Measurements from ENCODE around the gene TSKU.
"Not testable (repeated sequence)": the region's sequence is repeated elsewhere in the genome, so short reads cannot be mapped to it uniquely, and the experiment has no call there.

Gene TSKU

DNA sequence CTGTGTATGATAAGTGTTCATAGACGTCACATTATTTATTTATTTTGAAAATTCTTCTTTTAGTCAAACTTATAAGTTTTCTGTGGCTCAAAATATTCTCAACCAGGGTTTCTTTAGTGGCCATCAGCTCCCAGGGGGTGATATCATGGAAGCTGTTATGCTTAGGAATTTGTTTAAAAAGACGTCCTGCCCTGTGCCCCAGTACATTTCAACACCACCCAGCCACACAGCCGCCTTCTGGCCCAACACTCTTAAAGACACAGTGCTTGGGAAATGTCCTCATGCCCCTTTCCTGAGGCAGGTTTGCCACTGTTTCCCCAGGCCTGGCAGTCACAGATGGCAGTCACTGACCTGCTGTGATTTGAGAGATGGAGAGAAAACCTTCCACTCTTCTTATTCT, 19.9 kb downstream of the TSKU start:
- FAIRE-seq, result peak; percentile 80

DNA sequence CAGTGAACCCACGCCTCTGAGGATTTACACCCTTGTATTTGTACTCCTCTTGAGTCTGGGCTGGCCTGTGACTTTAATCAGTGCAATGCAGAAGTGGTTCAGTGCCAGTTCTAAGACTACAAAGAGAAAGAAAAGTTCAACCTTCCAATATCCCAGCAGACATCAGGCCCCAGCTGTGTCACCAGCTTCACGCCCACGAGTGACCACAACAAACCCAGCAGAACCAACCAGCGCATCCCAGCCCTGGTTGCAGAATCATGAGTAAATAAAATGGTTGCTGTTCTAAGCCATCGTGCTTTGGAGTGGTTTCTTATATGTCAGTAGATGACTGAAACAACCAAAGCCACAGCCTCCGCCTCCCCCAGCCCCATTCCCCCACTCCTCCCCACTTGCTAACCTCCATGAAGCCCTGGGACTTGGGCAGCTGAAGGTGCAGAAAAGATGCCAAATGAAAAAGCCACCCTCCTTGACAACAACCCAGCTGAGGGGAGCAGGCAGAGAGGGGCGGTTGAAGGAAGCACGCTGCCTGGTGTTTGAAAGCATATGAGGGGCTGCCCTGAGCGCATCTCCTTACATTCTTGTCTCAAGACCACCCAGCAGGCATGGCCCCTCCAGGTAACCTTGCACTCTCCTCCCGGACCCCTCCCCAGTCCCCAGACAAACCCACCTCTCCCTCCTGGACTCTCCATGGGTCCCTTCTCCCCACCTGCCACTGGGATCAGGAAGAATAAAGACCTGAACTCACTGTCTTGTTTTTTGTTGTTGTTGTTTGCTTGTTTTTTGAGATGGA, 20.9 kb downstream of the TSKU start:
- FAIRE-seq, result no peak

DNA sequence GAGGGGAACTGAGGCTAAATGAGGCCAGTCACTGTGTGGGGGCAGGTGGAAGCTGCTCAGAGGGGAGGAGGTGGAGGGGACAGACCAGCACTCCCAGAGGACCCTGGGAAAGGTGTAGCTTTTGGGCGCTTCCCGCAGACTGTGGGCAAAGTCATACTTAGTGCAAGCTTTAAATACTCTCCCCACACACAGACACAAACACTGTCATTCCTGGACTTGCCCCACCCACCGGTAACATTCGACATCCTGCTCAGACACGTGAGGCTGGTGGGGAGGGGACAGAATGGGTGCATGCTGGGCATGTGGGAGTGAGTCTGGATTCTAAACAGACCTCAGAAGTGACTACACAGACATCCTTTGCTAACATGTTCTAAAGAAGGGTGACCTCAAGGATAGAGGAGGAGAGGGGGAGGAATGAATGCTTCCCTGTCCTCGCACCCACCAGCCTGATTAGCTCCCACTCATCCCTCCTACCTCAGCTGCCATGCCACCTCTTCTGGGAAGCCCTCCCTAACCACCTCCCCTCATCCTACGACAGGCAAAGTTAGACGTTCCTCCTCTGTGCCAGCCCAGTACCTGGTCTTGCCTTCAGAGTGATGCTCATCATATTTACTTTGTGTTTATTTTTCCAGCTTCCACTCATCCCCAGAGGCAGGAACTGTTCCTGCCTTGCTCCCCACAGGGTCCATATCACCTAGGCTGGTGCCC, 22.2 kb downstream of the TSKU start:
- FAIRE-seq, result no peak

DNA sequence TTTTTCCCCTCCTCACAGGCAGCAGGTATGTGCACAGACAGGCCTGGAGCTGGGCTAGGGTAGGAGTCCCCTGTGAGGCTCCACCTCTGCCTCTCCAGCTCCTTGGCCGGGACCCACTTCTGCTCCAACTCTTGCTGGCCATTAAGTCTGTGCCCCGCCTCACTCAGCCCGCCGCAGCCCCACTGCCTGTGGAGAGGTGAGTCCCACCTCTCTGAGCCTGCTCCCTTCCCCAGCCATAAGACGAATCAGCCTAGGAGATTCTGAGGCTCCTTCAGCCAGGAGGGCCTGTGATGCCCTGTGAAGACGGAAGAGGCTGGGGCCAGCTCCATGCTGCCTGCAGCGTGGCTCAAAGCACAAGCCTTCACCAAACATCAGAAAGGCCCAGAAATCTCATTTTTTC, 23.0 kb downstream of the TSKU start:
- no peak for FAIRE-seq

DNA sequence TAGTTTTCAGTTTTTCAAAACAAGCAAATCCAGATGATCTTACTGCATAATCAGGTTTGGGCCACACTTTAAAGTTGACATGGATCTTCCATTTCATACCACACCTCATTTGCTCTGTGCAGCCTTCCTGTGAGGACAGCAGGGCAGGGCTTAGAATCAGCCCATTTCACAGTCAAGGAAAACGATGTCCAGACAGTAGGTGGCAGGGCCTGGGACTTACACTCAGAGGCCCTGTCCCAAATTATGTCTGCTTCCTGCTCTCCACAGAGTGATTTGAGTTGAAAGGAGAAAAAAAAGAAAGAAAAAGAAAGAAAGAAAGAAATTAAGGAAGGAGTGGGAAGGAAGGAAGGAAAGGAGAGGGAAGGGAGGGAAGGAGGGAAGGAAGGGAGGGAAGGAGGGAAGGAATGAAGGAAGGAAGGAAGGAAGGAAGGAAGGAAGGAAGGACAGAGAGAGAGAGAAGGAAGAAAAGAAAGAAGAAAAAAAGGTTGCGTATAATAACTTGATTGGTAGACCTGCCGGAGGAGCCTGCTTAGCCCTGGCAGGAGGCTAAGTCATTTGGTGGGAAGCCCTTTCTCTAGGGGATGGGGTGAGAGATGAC, 23.6 kb downstream of the TSKU start:
- no peak for FAIRE-seq

DNA sequence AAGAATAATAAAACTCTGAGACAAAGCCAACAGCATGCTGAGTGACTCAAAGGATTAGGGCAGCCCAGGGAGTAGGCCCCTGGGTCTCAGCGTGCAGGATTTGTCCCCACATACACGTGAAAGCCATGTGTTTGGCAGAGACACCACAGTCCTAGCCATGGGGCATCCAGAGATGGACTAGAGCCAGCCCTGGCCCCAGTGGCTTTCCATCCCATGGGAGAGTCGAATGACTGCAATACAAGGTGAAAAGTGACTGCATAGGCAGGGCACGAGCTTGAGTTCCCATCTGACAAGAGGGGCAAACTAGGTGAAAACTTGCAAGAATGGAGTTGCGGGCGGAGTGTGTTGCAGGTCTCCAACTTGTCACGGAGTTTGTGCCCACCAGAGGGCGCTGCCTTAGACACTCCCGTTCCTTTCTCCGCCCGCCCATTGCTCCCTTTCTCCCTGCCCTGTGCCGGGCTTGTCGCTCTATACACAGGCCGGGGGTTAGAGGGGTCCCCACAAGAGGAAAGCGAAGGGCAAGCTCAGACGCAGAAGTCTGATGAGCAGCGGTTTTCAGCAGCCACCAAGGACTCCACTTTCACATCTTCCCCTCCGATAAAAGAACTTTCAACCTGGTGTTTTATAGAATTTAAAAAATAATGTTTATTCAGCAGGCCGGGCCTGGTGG, 24.2 kb downstream of the TSKU start:
- no peak for FAIRE-seq

DNA sequence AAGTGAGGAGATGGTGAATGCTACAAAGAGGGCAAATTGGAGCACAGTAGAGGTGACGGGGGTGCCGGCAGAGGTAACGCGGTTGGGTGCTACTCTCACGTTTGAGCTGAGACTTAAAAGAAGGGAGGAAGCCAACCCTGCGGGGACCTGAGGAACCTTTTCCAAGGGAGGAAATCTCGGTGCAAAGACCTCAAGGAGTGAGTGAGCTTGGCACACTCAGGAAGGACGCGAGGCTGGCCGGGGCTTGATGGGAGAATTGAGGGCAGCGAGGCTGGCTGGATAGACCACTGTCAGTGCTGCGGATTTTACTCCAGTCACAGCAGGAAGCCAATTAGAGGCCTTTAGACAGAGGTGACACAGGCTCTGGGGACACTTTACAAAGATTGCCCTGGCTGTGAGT, 25.0 kb downstream of the TSKU start:
- FAIRE-seq, result no peak

DNA sequence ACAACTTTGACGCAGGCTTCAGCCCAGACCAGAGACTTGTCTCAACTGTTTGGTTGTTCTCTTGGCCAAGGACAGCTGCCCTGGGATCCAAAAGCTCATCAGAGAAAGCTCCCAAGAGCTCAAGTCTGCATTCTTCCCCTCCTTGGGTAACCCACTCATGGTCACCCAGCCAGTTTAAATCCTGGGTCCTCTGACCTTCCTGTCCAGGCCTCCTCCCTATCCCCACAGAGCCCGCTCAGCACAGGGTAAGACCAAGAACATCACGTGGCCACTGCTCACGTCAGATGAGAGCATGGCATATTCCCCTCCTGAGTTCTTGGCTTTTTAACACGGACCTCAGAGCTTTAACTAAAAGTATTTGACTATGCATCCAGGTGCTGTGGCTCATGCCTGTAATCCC, 25.8 kb downstream of the TSKU start:
- FAIRE-seq, result no peak

DNA sequence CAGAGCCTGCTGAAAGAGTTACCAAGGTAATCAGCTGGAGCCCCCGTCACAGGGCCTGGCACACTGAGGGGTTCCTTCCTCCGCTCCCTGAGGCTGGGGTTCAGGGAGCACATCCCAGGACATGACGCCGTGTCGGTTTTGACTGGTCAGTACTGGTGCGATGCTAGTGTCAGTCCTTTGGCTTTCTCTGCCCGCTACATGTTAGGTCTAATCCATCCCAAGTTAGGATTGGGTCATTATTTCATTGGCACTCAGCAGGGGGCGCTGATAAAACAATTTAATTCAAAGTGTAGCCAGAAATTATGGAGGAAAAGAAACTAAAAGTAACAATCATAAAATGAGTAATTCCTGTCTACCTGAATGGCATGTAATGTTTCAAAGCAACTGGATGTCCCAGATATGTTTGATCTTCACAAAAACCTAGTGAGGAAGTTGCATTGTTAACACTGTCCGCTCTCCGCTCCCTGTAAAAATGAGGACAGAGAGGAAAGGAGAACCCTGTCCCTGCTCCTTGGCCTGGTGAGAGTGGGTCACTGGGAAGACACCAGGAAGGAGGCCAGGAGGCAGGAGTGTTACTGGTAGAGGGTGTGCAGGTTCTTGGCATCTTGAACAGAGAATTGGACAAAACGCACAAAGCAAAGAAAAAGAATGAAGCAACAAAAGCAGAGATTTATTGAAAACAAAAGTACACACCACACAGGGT, 27.1 kb downstream of the TSKU start:
- FAIRE-seq, result no peak

DNA sequence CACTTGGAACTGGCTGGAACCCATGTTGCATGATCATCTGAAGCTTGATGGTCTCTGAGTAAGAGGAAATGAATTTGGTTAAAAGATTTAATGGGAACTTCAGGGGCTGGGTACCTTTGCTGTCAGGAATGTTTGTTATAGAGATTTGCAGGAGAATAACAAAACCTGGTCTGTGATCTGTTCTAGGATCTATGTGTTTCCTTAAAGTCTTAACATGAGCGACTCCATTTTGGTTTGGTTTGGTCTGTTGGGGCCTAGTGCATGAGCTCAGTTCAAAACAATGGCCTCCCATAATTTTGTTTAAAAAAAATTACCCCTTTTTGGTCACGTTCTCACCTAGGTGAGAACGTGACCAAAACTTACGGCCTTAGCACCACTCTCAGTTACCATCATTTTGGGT, 28.1 kb downstream of the TSKU start:
- FAIRE-seq, result no peak

DNA sequence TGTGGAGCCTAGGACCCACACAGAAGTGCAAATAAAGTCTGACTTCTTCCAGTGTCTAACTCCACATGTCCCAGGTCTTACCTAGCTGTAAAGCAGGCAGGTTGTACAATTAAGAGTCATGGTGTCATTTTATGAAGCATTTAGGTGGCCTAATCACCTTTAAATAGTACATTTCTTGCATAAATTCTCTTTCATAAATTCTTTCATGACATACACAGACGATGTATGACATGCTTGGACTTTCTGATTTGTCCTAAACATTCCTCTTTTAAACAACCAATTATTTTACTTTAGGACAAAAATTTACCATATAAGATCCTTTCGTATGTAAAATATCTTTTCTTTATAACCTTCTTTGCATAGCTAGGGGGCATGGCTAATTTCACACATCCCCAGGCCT, 31.3 kb downstream of the TSKU start:
- FAIRE-seq, result no peak

DNA sequence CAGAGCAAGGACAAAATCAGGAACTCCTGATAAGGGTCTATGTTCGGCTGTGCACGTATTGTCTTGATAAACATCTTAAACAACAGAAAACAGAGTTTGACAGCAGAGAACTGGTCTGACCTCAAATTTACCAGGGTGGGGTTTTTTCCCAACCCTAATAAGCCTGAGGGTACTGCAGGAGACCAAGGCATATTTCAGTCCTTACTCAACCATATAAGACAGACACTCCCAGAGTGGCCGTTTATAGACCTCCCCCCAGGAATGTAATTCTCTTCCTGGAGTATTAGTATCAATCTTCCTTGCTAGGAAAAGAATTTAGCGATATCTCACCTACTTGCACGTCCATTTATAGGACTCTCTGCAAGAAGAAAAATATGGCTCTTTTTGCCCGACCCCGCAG, 32.5 kb downstream of the TSKU start:
- not testable (repeated sequence) for FAIRE-seq

DNA sequence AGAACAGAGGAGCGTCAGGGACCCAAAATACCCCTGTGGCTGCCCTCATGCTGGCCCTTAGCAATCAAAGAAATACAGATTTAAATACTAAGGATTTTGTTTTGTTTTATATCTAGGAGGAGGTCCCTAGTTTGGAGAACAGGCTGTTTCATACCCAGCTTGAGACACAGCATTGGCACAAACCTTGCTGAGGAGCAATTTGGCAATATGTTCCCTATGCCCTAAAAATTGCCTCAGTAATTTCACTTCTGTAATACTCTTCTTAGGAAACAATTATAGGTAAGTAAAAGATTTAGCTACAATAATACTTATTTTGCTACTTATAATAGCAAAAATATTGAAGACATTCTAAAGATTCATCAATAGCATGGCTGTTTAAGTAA, 37.0 kb downstream of the TSKU start:
- no peak for FAIRE-seq

DNA sequence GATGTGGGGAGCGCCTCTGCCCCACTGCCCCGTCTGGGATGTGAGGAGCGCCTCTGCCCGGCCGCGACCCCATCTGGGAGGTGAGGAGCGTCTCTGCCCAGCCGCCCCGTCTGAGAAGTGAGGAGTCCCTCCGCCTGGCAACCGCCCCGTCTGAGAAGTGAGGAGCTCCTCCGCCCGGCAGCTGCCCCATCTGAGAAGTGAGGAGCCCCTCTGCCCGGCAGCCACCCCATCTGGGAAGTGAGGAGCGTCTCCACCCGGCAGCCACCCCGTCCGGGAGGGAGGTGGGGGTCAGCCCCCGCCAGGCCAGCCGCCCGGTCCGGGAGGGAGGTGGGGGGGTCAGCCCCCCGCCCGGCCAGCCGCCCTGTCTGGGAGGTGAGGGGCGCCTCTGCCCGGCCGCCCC, 38.2 kb downstream of the TSKU start:
- not testable (repeated sequence) for FAIRE-seq

DNA sequence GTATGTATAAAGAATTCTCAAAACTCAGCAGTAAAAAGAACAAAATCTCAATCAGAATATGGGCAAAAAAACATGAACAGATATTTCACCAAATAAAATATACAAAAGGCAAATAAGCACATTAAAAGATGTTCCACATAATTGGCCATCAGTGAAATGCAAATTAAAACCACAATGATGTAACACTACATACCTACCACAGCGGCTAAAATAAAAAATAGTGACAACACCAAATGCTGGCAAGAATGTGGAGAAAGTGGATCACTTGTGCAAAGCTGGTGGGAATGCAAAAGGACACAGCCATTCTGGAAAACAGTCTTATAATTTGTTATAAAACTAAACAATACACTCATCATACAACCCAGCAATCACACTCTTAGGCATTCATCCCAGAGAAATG, 39.2 kb downstream of the TSKU start:
- FAIRE-seq, result no peak

DNA sequence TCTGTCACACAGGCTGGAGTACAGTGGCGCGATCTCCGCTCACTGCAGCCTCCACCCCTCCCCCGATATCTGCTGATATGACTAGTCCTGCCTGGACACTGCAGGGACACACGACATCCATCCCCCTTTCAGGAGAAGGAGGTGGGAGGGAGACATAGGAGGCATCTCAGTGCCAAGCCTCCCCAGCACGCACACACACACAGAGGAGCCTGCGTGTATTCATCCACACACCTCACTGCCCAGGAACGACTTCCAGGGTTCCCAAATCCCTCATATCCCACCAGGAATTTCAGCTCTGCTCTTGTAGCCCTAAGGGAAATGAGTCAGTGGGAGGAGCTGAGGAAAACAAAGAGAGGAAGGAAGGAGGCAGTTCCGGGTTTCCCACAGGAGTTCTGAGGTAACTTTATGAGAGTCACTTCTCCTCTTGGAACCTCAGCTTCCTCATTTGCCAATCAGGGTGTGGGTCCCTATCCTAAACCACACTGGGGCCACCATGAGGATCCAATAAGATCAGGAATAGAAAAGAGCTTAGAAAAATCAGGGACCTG, 40.4 kb downstream of the TSKU start:
- no peak for FAIRE-seq

DNA sequence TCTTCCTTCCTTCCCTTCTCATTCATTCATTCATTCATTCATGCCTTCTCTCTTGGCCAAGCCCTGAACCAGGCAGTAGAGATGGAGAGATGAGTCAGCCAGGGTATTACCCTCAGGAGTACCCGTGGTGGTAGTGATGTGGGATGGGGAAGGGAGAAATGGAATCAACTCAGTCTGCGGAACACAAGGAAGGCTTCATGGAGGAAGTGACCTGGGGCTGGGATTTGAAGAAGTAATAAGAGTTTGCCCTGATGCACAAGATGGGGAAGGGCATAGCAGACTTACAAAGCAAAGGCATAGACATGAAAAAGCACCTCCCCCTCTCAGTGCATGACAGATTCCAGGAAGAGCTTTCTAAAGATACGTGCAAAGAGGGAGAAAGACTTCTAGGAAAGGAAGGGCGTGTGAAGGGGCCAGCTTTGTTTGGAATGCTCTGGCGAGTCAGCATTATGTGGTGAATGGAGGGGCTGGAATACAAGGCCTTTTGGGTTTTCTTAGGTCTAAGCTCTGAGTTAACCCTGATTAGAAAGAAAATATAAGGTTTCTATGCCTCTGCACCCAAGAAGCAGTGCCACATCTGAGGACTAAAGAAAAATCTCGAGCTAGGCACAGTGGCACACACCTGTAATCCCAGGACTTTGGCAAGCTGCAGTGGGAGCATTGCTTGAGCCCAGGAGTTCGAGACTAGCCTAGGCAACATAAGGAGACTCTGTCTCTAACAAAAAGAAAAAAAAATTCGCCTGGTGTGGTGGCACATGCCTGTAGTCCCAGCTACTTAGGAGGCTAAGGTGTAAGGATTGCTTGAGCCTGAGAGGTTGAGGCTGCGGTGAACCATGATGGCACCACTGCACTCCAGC, 41.2 kb downstream of the TSKU start:
- no peak for FAIRE-seq

DNA sequence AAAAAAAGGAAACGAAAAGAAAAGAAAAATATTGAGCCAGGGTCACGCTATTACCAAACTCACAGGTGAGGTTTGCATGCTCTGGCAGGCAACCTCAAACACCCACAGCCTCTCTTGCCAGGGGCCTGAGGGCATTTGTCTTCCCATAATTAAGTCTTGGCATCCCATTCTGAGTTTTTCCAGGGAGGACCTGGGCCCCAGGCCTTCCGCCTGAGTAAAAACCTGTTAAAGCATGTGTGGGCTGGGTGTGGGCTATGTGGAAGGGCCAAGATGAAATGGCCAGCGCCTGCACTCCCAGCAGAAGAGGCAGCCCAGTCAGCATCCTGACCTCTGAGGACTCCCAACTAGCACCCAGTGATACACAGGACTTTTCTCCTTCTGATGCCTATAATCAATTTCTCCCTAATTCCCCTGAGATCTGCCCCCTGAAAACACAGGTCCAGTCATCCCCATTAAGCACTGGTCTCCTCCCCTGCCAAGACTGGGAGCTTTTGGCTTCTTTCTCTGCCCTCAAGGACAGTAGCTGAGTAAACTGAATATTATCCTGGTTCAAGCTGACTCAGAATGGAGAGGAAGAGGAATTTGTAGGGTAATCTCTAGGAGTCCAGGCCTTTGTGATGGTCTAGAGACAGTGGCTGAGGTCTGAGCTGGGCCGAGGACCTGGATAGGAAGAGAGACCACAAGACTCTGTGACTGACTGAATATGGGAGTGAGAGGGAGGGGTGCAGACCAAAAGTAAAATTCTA, 42.0 kb downstream of the TSKU start:
- no peak for FAIRE-seq

DNA sequence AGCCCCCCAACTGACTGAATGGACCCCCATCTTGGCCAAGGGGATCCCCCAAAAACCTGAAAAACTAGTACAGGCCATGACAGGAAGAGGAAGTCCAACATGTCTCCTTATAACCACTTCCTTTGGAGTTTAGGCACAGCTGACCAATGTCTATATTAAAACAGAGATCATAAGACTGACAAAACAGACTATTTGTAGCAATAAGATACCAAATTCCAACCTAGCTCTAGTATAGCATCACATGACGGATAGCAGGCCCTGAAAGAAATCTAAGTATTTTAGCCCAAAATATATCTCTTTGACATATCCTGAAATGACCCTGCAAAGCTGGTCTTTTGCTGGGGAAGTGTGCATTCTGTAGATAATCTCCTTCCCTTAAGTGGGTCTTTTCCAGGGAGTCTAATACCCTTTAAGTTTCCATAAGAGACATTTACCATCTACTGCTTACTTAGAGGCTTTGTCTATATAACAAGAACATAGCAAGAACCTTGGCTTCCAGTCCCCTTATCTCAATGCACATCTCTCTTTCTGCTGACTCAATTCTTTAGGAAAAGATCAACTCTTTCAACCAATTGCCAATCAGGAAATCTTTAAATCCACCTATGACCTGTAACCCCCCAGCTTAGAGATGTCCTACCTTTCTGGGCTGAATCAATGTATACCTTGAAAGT, 42.7 kb downstream of the TSKU start:
- no peak for FAIRE-seq

DNA sequence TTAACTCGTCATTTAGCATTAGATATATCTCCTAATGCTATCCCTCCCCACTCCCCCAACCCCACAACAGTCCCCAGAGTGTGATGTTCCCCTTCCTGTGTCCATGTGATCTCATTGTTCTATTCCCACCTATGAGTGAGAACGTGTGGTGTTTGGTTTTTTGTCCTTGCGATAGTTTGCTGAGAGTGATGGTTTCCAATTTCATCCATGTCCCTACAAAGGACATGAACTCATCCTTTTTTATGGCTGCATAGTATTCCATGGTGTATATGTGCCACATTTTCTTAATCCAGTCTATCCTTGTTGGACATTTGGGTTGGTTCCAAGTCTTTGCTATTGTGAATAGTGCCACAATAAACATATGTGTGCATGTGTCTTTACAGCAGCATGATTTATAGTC, 43.4 kb downstream of the TSKU start:
- not testable (repeated sequence) for FAIRE-seq

Data from TTC549 (cell line).